Fibroblast of lung (primary cell): ENCODE data around the gene GPR137.

ENCODE experiments used
- EZH2 ChIP-seq: IDR thresholded peaks from 2 replicates; pipeline ENCODE4 v1.5.1; 2012; ENCODE audit warnings: low read length, control low read depth, mild to moderate bottlenecking; ENCODE audit errors: missing control alignments
- TF ChIP-seq, protein P1 (sequence below), 2 donors: IDR thresholded peaks in 1 of 2; conservative IDR thresholded peaks in 1 of 2; 1 replicate in 1 of 2; 2 replicates in 1 of 2; pipeline ENCODE4 v1.5.1; 2011 to 2012; ENCODE audit warnings: low read length in 2 of 2, control low read depth in 1 of 2, inconsistent platforms in 1 of 2, low read depth in 1 of 2, mild to moderate bottlenecking in 1 of 2

DNA sequence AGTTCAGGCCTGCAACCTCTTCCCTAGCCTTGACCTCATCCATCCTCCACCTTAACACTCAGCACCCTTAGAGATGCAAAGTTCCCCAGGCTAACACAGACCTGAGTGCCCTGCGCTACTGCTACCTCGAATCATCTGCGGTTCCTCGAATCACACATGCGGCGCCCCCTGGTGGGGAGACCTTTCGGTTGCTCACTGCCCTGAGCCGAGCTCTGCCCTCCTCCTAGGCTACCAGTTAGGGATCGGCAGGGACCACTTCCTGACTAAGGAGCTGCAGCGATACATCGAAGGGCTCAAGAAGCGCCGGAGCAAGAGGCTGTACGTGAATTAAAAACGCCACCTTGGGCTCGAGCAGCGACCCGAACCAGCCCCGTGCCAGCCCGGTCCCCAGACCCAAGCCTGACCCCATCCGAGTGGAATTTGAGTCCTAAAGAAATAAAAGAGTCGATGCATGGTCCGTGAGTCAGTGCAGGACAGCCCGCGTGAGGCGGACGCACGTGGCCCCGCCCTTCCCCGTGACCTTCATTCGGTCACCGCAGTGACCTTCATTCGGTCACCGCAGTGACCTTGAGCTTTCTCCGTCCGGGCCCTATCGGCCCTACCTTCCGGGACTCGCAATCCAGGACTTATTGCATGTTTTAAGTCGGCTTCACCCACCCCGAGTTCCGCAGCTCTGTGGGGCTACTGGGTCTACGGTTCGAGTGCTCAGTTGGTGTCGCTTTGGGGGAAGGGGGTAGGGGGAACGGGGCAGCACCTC lies 18.8 kb downstream of the GPR137 start:
- TF ChIP-seq, protein P1, sequence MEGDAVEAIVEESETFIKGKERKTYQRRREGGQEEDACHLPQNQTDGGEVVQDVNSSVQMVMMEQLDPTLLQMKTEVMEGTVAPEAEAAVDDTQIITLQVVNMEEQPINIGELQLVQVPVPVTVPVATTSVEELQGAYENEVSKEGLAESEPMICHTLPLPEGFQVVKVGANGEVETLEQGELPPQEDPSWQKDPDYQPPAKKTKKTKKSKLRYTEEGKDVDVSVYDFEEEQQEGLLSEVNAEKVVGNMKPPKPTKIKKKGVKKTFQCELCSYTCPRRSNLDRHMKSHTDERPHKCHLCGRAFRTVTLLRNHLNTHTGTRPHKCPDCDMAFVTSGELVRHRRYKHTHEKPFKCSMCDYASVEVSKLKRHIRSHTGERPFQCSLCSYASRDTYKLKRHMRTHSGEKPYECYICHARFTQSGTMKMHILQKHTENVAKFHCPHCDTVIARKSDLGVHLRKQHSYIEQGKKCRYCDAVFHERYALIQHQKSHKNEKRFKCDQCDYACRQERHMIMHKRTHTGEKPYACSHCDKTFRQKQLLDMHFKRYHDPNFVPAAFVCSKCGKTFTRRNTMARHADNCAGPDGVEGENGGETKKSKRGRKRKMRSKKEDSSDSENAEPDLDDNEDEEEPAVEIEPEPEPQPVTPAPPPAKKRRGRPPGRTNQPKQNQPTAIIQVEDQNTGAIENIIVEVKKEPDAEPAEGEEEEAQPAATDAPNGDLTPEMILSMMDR (conservative IDR thresholded peaks at IDR 0.05 in 1 of 2, IDR thresholded peaks at IDR 0.05 in 1 of 2; ENCODE audit: low read depth in 1 of 2, low read length in 2 of 2) = peak; percentile 81 to 84
- TF ChIP-seq EZH2 = no peak
